IMR-90 (cell line): ENCODE measurements around the gene IRAK3. TPM values are rescaled to one million over a fixed set of nuclear protein-coding genes. Genes with fewer than 3 reads are reported as not detected.

ENCODE experiments used
- ATAC-seq: fragments of 200-7000 bp; cut with Tn5 transposase; 2 replicates; pipeline ENCODE4 v1.9.1; 2020; ENCODE audit warnings: low read depth, mild to moderate bottlenecking, moderate library complexity
- BruUV-seq: library from RNA; stranded (reverse); fragments of 400-500 nt; replicated peaks from 2 replicates; lab custom pipeline; 2021; lab: Mats Ljungman, UMichigan
- CTCF ChIA-PET: fragments of 300-600 bp; formaldehyde crosslinking; extraction: SDS; loops from one replicate; lab custom pipeline; 2021; ENCODE audit warnings: antibody characterized with exemption; lab: Yijun Ruan, JAX
- POLR2A ChIA-PET: fragments of 300-600 bp; sonication (Branson Sonifier 250); formaldehyde crosslinking; loops from one replicate; lab custom pipeline; 2022; ENCODE audit warnings: antibody characterized with exemption; ENCODE audit not compliant: unreplicated experiment; lab: Charles Lee
- DNase-seq: peaks from one replicate; pipeline ENCODE4 v3.0.0; 2013
- H2AFZ ChIP-seq: replicated peaks from 2 replicates; pipeline ENCODE3; 2013; ENCODE audit warnings: low read length, mild to moderate bottlenecking; ENCODE audit not compliant: poor library complexity
- H2AK5ac ChIP-seq: 2 replicates; pipeline ENCODE4 v1.6.1; 2013; ENCODE audit warnings: low read depth, low read length, inconsistent platforms
- H2AK9ac ChIP-seq: replicated peaks from 2 replicates; pipeline ENCODE3; 2013; ENCODE audit warnings: mild to moderate bottlenecking, low read depth, low read length, moderate library complexity; ENCODE audit not compliant: poor library complexity
- H2BK120ac ChIP-seq: 2 replicates; pipeline ENCODE4 v1.6.1; 2013; ENCODE audit warnings: low read depth, low read length, inconsistent platforms
- H2BK15ac ChIP-seq: 3 replicates; pipeline ENCODE4 v1.6.1; 2013; ENCODE audit warnings: low read depth, low read length, inconsistent platforms
- H2BK20ac ChIP-seq: 2 replicates; pipeline ENCODE4 v1.6.1; 2013; ENCODE audit warnings: low read depth, mild to moderate bottlenecking, inconsistent platforms, low read length, moderate library complexity
- H2BK5ac ChIP-seq: 2 replicates; pipeline ENCODE4 v1.6.1; 2013; ENCODE audit warnings: mild to moderate bottlenecking, low read depth, low read length, inconsistent platforms; ENCODE audit not compliant: poor library complexity, severe bottlenecking
- H3K14ac ChIP-seq: replicated peaks from 2 replicates; pipeline ENCODE4 v1.6.1; 2013; ENCODE audit warnings: low read depth, low read length, inconsistent platforms
- H3K18ac ChIP-seq: 2 replicates; pipeline ENCODE4 v1.6.1; 2013; ENCODE audit warnings: low read depth, low read length, control low read depth
- H3K23ac ChIP-seq: 2 replicates; pipeline ENCODE4 v1.6.1; 2013; ENCODE audit warnings: low read depth, low read length, inconsistent platforms
- H3K27ac ChIP-seq: 2 replicates; pipeline ENCODE4 v1.5.1; 2013; ENCODE audit warnings: mild to moderate bottlenecking, control low read depth, low read length; ENCODE audit not compliant: insufficient read depth
- H3K27me3 ChIP-seq: 2 replicates; pipeline ENCODE4 v1.6.1; 2013; ENCODE audit warnings: low read length; ENCODE audit not compliant: control insufficient read depth, insufficient read depth
- H3K36me3 ChIP-seq: 2 replicates; pipeline ENCODE4 v1.6.1; 2013; ENCODE audit warnings: low read length, mixed read lengths; ENCODE audit not compliant: control insufficient read depth, insufficient read depth
- H3K4ac ChIP-seq: 2 replicates; pipeline ENCODE4 v1.6.1; 2013; ENCODE audit warnings: low read depth, low read length, inconsistent platforms
- H3K4me1 ChIP-seq: 2 replicates; pipeline ENCODE4 v1.6.1; 2013; ENCODE audit warnings: low read length, mixed read lengths; ENCODE audit not compliant: control insufficient read depth, insufficient read depth
- H3K4me2 ChIP-seq: 2 replicates; pipeline ENCODE4 v1.6.1; 2013; ENCODE audit warnings: low read depth, mild to moderate bottlenecking, control low read depth, low read length, moderate library complexity
- H3K4me3 ChIP-seq: 2 replicates; pipeline ENCODE4 v1.5.1; 2013; ENCODE audit warnings: low read depth, mild to moderate bottlenecking, control low read depth, low read length, moderate library complexity; ENCODE audit not compliant: insufficient read depth
- H3K56ac ChIP-seq: 2 replicates; pipeline ENCODE4 v1.6.1; 2013; ENCODE audit warnings: low read length, inconsistent platforms; ENCODE audit not compliant: insufficient read depth; ENCODE audit errors: extremely low read depth
- H3K79me1 ChIP-seq, 2 experiments: 2 replicates each; pipeline ENCODE4 v1.6.1; 2013; ENCODE audit warnings: low read length in 2 of 2, inconsistent platforms in 1 of 2, low read depth in 1 of 2
- H3K9ac ChIP-seq: 2 replicates; pipeline ENCODE4 v1.6.1; 2013; ENCODE audit warnings: low read depth, low read length, control low read depth
- H3K9me1 ChIP-seq: 2 replicates; pipeline ENCODE4 v1.6.1; 2013; ENCODE audit warnings: low read length, inconsistent platforms; ENCODE audit not compliant: insufficient read depth
- H3K9me3 ChIP-seq: 2 replicates; pipeline ENCODE4 v1.6.1; 2013; ENCODE audit warnings: low read length; ENCODE audit not compliant: control insufficient read depth, insufficient read depth
- H4K20me1 ChIP-seq: 2 replicates; pipeline ENCODE4 v1.6.1; 2013; ENCODE audit warnings: low read length, inconsistent platforms; ENCODE audit not compliant: insufficient read depth
- H4K5ac ChIP-seq: 2 replicates; pipeline ENCODE4 v1.6.1; 2013; ENCODE audit warnings: mild to moderate bottlenecking, low read depth, low read length, control low read depth
- H4K8ac ChIP-seq, 2 experiments: 2 replicates each; pipeline ENCODE4 v1.6.1; 2013; ENCODE audit warnings: low read depth in 2 of 2, low read length in 2 of 2, control low read depth in 1 of 2, inconsistent platforms in 1 of 2
- H4K91ac ChIP-seq: 2 replicates; pipeline ENCODE4 v1.6.1; 2013; ENCODE audit warnings: low read depth, low read length, inconsistent platforms; ENCODE audit not compliant: insufficient read depth
- BHLHE40 ChIP-seq: fragments of 150-350 bp; IDR thresholded peaks from 2 replicates; pipeline ENCODE4 v1.6.1; 2016; ENCODE audit warnings: mild to moderate bottlenecking, low read depth, low read length
- CEBPB ChIP-seq: IDR thresholded peaks from 2 replicates; pipeline ENCODE4 v1.6.1; 2012; ENCODE audit warnings: low read depth, low read length, improper control_type of control experiment
- CHD1 ChIP-seq: IDR thresholded peaks from 2 replicates; pipeline ENCODE4 v1.6.1; 2012; ENCODE audit warnings: low read depth, low read length, improper control_type of control experiment
- FOS ChIP-seq: fragments of 150-350 bp; IDR thresholded peaks from 2 replicates; pipeline ENCODE4 v1.6.1; 2016; ENCODE audit warnings: low read depth, low read length
- MAFK ChIP-seq: IDR thresholded peaks from 2 replicates; pipeline ENCODE4 v1.6.1; 2012; ENCODE audit warnings: low read depth, low read length, improper control_type of control experiment
- MAZ ChIP-seq: IDR thresholded peaks from 2 replicates; pipeline ENCODE4 v1.6.1; 2012; ENCODE audit warnings: low read depth, mild to moderate bottlenecking, low read length, improper control_type of control experiment, moderate library complexity, borderline replicate concordance
- MXI1 ChIP-seq: IDR thresholded peaks from 2 replicates; pipeline ENCODE4 v1.6.1; 2012; ENCODE audit warnings: low read depth, mild to moderate bottlenecking, low read length, moderate library complexity, borderline replicate concordance
- NFE2L2 ChIP-seq: fragments of 150-350 bp; IDR thresholded peaks from 2 replicates; pipeline ENCODE4 v1.6.1; 2016; ENCODE audit warnings: low read depth, mild to moderate bottlenecking, low read length
- POLR2A ChIP-seq: IDR thresholded peaks from 2 replicates; pipeline ENCODE4 v1.6.1; 2012; ENCODE audit warnings: mild to moderate bottlenecking, low read depth, low read length
- RAD21 ChIP-seq: IDR thresholded peaks from 2 replicates; pipeline ENCODE4 v1.6.1; 2012; ENCODE audit warnings: low read length, improper control_type of control experiment
- RCOR1 ChIP-seq: IDR thresholded peaks from 2 replicates; pipeline ENCODE4 v1.6.1; 2012; ENCODE audit warnings: mild to moderate bottlenecking, low read length, improper control_type of control experiment; ENCODE audit not compliant: insufficient replicate concordance
- RFX5 ChIP-seq: IDR thresholded peaks from 2 replicates; pipeline ENCODE4 v1.8.0; 2012; ENCODE audit warnings: low read depth, mild to moderate bottlenecking, low read length, moderate library complexity
- SMC3 ChIP-seq: fragments of 150-350 bp; IDR thresholded peaks from 2 replicates; pipeline ENCODE4 v1.6.1; 2016; ENCODE audit warnings: low read depth, mild to moderate bottlenecking, antibody characterized with exemption, low read length, moderate library complexity
- WGBS, 2 experiments: methylation state at CpG; one replicate each; pipeline versions ENCODE4 v1.1.5 to v1.1.7; 2013; ENCODE audit warnings: missing lambda C conversion rate in 2 of 2; ENCODE audit not compliant: insufficient read length in 1 of 2; ENCODE audit errors: extremely low coverage in 2 of 2; 5-methylcytosine and 5-hydroxymethylcytosine counted together
- dilution Hi-C: fragments of 300-500 bp; cut with HindIII; formaldehyde crosslinking; loops from one replicate; pipeline ENCODE4 v1.14.3; 2018; ENCODE audit warnings: low sequenced_read_pairs; ENCODE audit not compliant: unreplicated experiment
- in situ Hi-C: fragments of 300-500 bp; cut with MboI; formaldehyde crosslinking; loops from 3 replicates; pipeline ENCODE4 v1.14.3; 2019; ENCODE audit warnings: low sequenced_read_pairs, inconsistent platforms, mixed read lengths
- intact Hi-C: fragments of 100-400 bp; cut with micrococcal nuclease; formaldehyde crosslinking; loops from 2 replicates; pipeline ENCODE4 v1.10.0; 2022
- polyA plus RNA-seq, 3 experiments: library from polyadenylated mRNA; depleted of rRNA; stranded (reverse); fragments of >200 nt; gene quantifications; 2 replicates each; pipeline ENCODE4 v1.2.3, GENCODE V29; 2012; ENCODE audit warnings: low replicate concordance in 1 of 3
- total RNA-seq: library from RNA; depleted of rRNA; stranded (reverse); fragments of >200 nt; gene quantifications from 2 replicates; pipeline ENCODE4 v1.2.3, GENCODE V29; 2012
- TF ChIP-seq, protein P1 (sequence below): conservative IDR thresholded peaks from 2 replicates; pipeline ENCODE4 v1.5.1; 2012; ENCODE audit warnings: mild to moderate bottlenecking, low read depth, low read length, improper control_type of control experiment
- TF ChIP-seq, protein P2 (sequence below): fragments of 150-350 bp; IDR thresholded peaks from 2 replicates; pipeline ENCODE4 v1.6.1; 2016; ENCODE audit warnings: low read depth, mild to moderate bottlenecking, low read length, moderate library complexity, borderline replicate concordance

Gene IRAK3
- total and polyA plus RNA-seq, 2 of the 4 experiments (the other 2 are of a cell fraction), result 0.53 to 0.72 TPM

DNA sequence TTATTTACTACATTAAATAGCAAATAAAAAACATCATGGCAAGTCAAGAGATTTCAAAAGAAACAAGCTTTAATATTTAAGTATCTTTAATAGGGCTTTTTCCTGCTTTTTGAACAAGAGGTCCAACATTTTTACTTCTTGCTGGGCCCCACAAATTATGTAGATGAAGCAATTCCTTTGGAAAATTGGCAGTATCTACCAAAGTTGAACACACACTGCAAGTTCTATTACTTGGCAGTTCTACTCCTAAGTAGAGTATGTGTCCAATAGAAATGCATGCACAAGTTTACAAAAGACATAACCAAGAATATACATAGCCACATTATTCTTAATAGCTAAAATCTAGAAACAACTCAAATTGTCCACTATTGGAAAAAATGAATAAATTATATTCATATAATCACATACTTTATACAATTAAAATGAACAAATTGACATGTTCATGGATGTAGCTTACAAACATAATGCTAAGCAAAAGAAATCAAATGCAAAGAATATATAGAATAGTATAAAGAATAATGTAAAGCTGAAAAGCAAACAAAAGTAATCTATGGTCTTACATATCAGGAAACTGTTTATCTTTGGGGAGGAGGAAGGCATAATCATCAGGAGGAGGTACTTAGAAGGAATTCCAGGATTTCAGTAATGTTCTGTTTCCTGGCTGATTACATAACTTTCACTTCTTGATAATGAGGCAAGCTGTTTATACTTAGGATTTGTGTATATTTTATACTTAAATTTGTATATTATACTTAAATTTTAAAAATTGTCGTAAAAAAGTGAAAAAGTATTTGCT lies 12.7 kb upstream of the IRAK3 start:
- H2AK9ac ChIP-seq, result no peak overlapping the region
- H4K8ac ChIP-seq, result no peak overlapping the region
- no peak overlapping the region for H2BK15ac ChIP-seq
- no peak overlapping the region for H4K91ac ChIP-seq
- H2BK20ac ChIP-seq, result no peak overlapping the region
- POLR2A ChIA-PET, result no interaction called here
- no peak overlapping the region for H3K4ac ChIP-seq
- no peaks in the 10 kb centered on the region for H3K9me1 ChIP-seq
- H3K18ac ChIP-seq, result no peak overlapping the region
- no peak overlapping the region for H2BK5ac ChIP-seq
- H3K4me1 ChIP-seq, result no peaks in the 10 kb centered on the region
- TF ChIP-seq, protein P1, sequence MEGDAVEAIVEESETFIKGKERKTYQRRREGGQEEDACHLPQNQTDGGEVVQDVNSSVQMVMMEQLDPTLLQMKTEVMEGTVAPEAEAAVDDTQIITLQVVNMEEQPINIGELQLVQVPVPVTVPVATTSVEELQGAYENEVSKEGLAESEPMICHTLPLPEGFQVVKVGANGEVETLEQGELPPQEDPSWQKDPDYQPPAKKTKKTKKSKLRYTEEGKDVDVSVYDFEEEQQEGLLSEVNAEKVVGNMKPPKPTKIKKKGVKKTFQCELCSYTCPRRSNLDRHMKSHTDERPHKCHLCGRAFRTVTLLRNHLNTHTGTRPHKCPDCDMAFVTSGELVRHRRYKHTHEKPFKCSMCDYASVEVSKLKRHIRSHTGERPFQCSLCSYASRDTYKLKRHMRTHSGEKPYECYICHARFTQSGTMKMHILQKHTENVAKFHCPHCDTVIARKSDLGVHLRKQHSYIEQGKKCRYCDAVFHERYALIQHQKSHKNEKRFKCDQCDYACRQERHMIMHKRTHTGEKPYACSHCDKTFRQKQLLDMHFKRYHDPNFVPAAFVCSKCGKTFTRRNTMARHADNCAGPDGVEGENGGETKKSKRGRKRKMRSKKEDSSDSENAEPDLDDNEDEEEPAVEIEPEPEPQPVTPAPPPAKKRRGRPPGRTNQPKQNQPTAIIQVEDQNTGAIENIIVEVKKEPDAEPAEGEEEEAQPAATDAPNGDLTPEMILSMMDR, result no peak
- TF ChIP-seq RAD21, result no peak
- TF ChIP-seq RCOR1, result no peak
- no peak for TF ChIP-seq NFE2L2
- no peak for TF ChIP-seq MAFK
- TF ChIP-seq POLR2A, result no peak
- no peak for TF ChIP-seq BHLHE40
- TF ChIP-seq SMC3, result no peak
- no peak for TF ChIP-seq RFX5
- TF ChIP-seq CEBPB, result no peak
- TF ChIP-seq MXI1, result no peak
- TF ChIP-seq MAZ, result no peak
- TF ChIP-seq CHD1, result no peak
- TF ChIP-seq, protein P2, sequence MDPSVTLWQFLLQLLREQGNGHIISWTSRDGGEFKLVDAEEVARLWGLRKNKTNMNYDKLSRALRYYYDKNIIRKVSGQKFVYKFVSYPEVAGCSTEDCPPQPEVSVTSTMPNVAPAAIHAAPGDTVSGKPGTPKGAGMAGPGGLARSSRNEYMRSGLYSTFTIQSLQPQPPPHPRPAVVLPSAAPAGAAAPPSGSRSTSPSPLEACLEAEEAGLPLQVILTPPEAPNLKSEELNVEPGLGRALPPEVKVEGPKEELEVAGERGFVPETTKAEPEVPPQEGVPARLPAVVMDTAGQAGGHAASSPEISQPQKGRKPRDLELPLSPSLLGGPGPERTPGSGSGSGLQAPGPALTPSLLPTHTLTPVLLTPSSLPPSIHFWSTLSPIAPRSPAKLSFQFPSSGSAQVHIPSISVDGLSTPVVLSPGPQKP, result no peak
- TF ChIP-seq FOS, result no peak
- in situ Hi-C loops (no loop called here), dilution Hi-C loops (no loop called here), intact Hi-C loops (no loop called here)
- H3K4me3 ChIP-seq, result no peak overlapping the region
- H2AK5ac ChIP-seq, result no peak overlapping the region
- H3K79me1 ChIP-seq, result no peaks in the 10 kb centered on the region
- no peak overlapping the region for H2AFZ ChIP-seq
- DNase-seq (peak; percentile 28), ATAC-seq (peak; percentile 78)
- CTCF ChIA-PET, result interaction anchor here (0.6 to 1.3 kb wide), 4 partner anchors 145 to 911 kb away, joined by 3 to 6 read pairs (median 3); no protein-coding TSS in a partner anchor
- H3K9me3 ChIP-seq, result no peaks in the 10 kb centered on the region
- BruUV-seq, result no TSS peak
- no peaks in the 10 kb centered on the region for H4K20me1 ChIP-seq
- H3K4me2 ChIP-seq, result no peak overlapping the region
- no peak overlapping the region for H4K5ac ChIP-seq
- H3K23ac ChIP-seq, result no peak overlapping the region
- no peak overlapping the region for H3K56ac ChIP-seq
- no peaks in the 10 kb centered on the region for H3K36me3 ChIP-seq
- no peak overlapping the region for H3K14ac ChIP-seq
- H3K9ac ChIP-seq, result no peak overlapping the region
- peaks cover 9% of the 10 kb centered on the region for H3K27me3 ChIP-seq
- no CpG with 5 or more reads among the region's 1 CpG for WGBS, 2 experiments
- H2BK120ac ChIP-seq, result no peak overlapping the region
- H3K27ac ChIP-seq, result no peak overlapping the region
